T-helper 1 cell (primary cell): Measurements from ENCODE around the gene PLEKHA3.
A peak's percentile ranks its signal among the peaks of the same experiment; 100 is the strongest.
"Not testable (repeated sequence)": the region's sequence is repeated elsewhere in the genome, so short reads cannot be mapped to it uniquely, and the experiment has no call there.

Experiments
- DNase-seq, 5 donors: peaks; one replicate each; pipeline ENCODE4 v3.0.0-alpha.2; 2012 to 2020

The PLEKHA3 gene

DNA sequence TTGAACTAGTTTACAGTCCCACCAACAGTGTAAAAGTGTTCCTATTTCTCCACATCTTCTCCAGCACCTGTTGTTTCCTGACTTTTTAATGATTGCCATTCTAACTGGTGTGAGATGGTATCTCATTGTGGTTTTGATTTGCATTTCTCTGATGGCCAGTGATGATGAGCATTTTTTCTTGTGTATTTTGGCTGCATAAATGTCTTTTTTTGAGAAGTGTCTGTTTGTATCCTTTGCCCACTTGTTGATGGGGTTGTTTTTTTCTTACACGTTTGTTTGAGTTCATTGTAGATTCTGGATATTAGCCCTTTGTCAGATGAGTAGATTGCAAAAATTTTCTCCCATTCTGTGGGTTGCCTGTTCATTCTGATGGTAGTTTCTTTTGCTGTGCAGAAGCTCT lies 45.2 kb downstream of the PLEKHA3 start:
- not testable (repeated sequence) for DNase-seq

DNA sequence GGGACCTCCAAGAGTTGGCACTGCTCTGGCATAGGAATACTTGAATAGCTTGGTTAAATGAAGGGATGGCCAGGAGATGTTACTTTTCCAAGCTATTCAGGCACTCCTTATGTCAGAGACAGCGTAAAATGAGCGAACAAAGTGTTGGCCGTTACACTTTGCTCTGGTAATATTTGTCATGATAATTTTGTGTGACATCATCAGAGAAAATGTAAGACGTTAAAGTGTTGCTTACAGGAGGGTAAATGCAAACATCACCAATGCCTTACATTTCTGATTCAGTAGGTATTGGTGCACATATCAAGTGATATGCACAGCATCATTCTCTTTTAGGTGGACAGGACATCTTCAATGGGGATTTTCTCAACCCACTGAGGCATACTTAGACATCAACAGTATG lies 46.0 kb downstream of the PLEKHA3 start:
- no peak for DNase-seq

- no peak for DNase-seq
Observed at GRCh38 chr2:178527592-178527991, 47.3 kb downstream of the PLEKHA3 start.

- DNase-seq: no peak
Observed at GRCh38 chr2:178528647-178529046, 48.4 kb downstream of the PLEKHA3 start.

GRCh38 chr2:178529194-178529593 lies 48.9 kb downstream of the PLEKHA3 start:
- DNase-seq: no peak

DNA sequence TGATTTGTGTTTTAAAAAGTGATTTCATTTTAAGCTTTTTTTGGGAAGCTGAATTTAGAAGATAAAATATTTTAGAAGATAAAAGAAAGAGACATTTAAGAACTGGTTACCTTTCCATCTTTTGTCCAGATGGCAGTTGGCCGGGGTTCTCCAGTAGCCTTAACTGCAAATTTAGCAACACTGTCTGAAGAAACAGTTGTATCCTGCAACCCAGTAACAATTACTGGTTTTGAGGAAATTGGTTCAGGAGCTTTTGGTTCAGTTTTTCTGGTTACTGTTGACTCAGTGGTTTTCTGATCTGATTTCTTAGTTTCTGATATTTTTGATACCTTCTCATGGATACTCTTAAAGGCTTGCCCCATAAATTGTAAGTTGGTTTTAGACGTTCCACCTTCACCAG lies 49.9 kb downstream of the PLEKHA3 start:
- DNase-seq: no peak

- DNase-seq: peak in 1 of 5 donors; percentile 62
Observed at GRCh38 chr2:178530625-178531142, 50.4 kb downstream of the PLEKHA3 start.

- no peak for DNase-seq
Observed at GRCh38 chr2:178531168-178531567, 50.9 kb downstream of the PLEKHA3 start.

DNA sequence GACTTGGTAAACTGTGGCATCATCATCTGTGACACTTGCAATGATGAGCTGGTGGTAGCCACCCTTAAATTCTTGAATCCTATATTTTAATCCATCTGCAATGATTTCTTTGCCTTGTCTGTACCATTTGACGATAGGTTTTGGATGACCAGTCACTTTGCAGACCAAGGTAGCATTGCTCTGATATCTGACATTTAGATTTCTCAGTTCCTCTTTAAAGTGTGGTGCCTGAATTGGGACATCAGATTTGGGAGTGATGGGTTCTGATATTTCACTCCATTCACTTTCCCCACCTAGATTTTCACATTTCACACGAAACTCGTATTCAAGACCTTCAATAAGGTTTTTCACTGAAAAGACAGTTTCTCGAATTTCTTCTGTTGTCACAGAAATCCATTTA lies 55.8 kb downstream of the PLEKHA3 start:
- DNase-seq: no peak

GRCh38 chr2:178542161-178542560 lies 61.9 kb downstream of the PLEKHA3 start:
- DNase-seq: no peak

- DNase-seq: no peak
Observed at GRCh38 chr2:178542569-178542968, 62.3 kb downstream of the PLEKHA3 start.

GRCh38 chr2:178550352-178550751 lies 70.1 kb downstream of the PLEKHA3 start:
- no peak for DNase-seq

- DNase-seq: no peak
Observed at GRCh38 chr2:178553047-178553446, 72.8 kb downstream of the PLEKHA3 start.
